H1 (cell line): ENCODE results near the gene FAM83G. TPM values are rescaled to one million over a fixed set of nuclear protein-coding genes. Genes with fewer than 3 reads are reported as not detected.
"Not testable (repeated sequence)": the region's sequence is repeated elsewhere in the genome, so short reads cannot be mapped to it uniquely, and the experiment has no call there.

Source experiments
- CTCF ChIA-PET: fragments of 300-600 bp; sonication (Branson Sonifier 250); formaldehyde crosslinking; loops from one replicate; lab custom pipeline; 2021; ENCODE audit not compliant: partially characterized antibody; lab: Charles Lee
- POLR2A ChIA-PET: fragments of 300-600 bp; sonication (Branson Sonifier 250); formaldehyde crosslinking; loops from one replicate; lab custom pipeline; 2021; ENCODE audit warnings: inconsistent platforms; ENCODE audit not compliant: partially characterized antibody; lab: Charles Lee
- DNase-seq, 2 experiments: peaks; one replicate each; pipeline versions ENCODE4 v3.0.0 to v3.0.0-alpha.2; 2010 to 2022; ENCODE audit warnings: low spot score in 2 of 2, low read depth in 1 of 2, mixed read lengths in 1 of 2
- FAIRE-seq: peaks from 2 replicates; lab custom pipeline; 2011; peaks lifted over from hg19 to GRCh38; lab: Jason Lieb, UNC
- H2AFZ ChIP-seq: 2 replicates; pipeline ENCODE4 v1.8.1; 2012; ENCODE audit warnings: low read length, inconsistent platforms
- H2AK5ac ChIP-seq: 2 replicates; pipeline ENCODE4 v1.6.1; 2013; ENCODE audit warnings: low read depth, low read length
- H2BK120ac ChIP-seq: replicated peaks from 2 replicates; pipeline ENCODE3; 2013; ENCODE audit warnings: low read depth, low read length, inconsistent platforms
- H2BK12ac ChIP-seq: 2 replicates; pipeline ENCODE4 v1.6.1; 2013; ENCODE audit warnings: low read depth, low read length
- H2BK15ac ChIP-seq: 2 replicates; pipeline ENCODE4 v1.6.1; 2013; ENCODE audit warnings: low read length
- H2BK20ac ChIP-seq: 2 replicates; pipeline ENCODE4 v1.6.1; 2013; ENCODE audit warnings: low read length
- H2BK5ac ChIP-seq: 2 replicates; pipeline ENCODE4 v1.6.1; 2013; ENCODE audit warnings: low read depth, low read length
- H3K14ac ChIP-seq: 2 replicates; pipeline ENCODE4 v1.6.1; 2013; ENCODE audit warnings: inconsistent platforms; ENCODE audit not compliant: insufficient read length
- H3K18ac ChIP-seq: 2 replicates; pipeline ENCODE4 v1.6.1; 2013; ENCODE audit warnings: low read length; ENCODE audit errors: extremely low read depth
- H3K23ac ChIP-seq: 2 replicates; pipeline ENCODE4 v1.6.1; 2013; ENCODE audit warnings: inconsistent platforms; ENCODE audit not compliant: insufficient read length
- H3K23me2 ChIP-seq: 2 replicates; pipeline ENCODE4 v1.6.1; 2013; ENCODE audit warnings: low read depth, low read length
- H3K27ac ChIP-seq: 2 replicates; pipeline ENCODE4 v1.6.1; 2011; ENCODE audit warnings: low read depth, low read length, inconsistent platforms
- H3K27me3 ChIP-seq, 4 experiments: replicated peaks in 1 of 4; 1 replicate in 1 of 4; 2 replicates in 3 of 4; pipeline versions ENCODE4 v1.6.1 to v1.8.1; 2011 to 2013; ENCODE audit warnings: low read length in 3 of 4, mild to moderate bottlenecking in 3 of 4, inconsistent platforms in 2 of 4, mixed read lengths in 2 of 4, moderate library complexity in 1 of 4; ENCODE audit not compliant: control insufficient read depth in 3 of 4, insufficient read depth in 3 of 4; ENCODE audit errors: extremely low read depth in 1 of 4
- H3K36me3 ChIP-seq, 4 experiments: 2 replicates each; pipeline versions ENCODE4 v1.6.1 to v1.8.1; 2011 to 2013; ENCODE audit warnings: mild to moderate bottlenecking in 4 of 4, low read length in 3 of 4, moderate library complexity in 2 of 4, control low read depth in 1 of 4, inconsistent platforms in 1 of 4; ENCODE audit not compliant: insufficient read depth in 4 of 4, control insufficient read depth in 2 of 4
- H3K4ac ChIP-seq: replicated peaks from 2 replicates; pipeline ENCODE3; 2013; ENCODE audit warnings: low read length, low read depth, mixed read lengths, inconsistent platforms; ENCODE audit not compliant: insufficient read length
- H3K4me1 ChIP-seq, 4 experiments: replicated peaks in 1 of 4; 1 replicate in 1 of 4; 2 replicates in 3 of 4; pipeline versions ENCODE4 v1.6.1 to v1.8.1; 2011 to 2013; ENCODE audit warnings: low read length in 3 of 4, inconsistent platforms in 2 of 4, mixed read lengths in 1 of 4; ENCODE audit not compliant: insufficient read depth in 4 of 4, control insufficient read depth in 3 of 4
- H3K4me2 ChIP-seq, 2 experiments: 2 replicates each; pipeline versions ENCODE4 v1.6.1 to v1.8.1; 2011 to 2013; ENCODE audit warnings: low read depth in 2 of 2, low read length in 2 of 2, control low read depth in 1 of 2, inconsistent platforms in 1 of 2, mild to moderate bottlenecking in 1 of 2; ENCODE audit not compliant: insufficient read depth in 1 of 2
- H3K4me3 ChIP-seq, 4 experiments: fragments of 200-600, 300-600 bp in 1 of 4; sonication (generic), shearing (Covaris generic), sonication (Bioruptor Twin) in 1 of 4; 2 replicates each; pipeline versions ENCODE4 v1.5.1 to v1.8.1; 2011 to 2016; ENCODE audit warnings: low read length in 4 of 4, low read depth in 3 of 4, control low read depth in 2 of 4, inconsistent platforms in 2 of 4, mild to moderate bottlenecking in 2 of 4, mixed read lengths in 1 of 4, moderate library complexity in 1 of 4; ENCODE audit not compliant: insufficient read depth in 2 of 4; ENCODE audit errors: extremely low read depth in 1 of 4
- H3K56ac ChIP-seq: replicated peaks from 2 replicates; pipeline ENCODE3; 2013; ENCODE audit warnings: low read depth, mild to moderate bottlenecking, mixed read lengths, low read length, inconsistent platforms; ENCODE audit not compliant: insufficient read length
- H3K79me1 ChIP-seq: 2 replicates; pipeline ENCODE4 v1.6.1; 2013; ENCODE audit warnings: low read depth, low read length, control low read depth
- H3K79me2 ChIP-seq, 2 experiments: 2 replicates each; pipeline versions ENCODE4 v1.6.1 to v1.8.1; 2012 to 2013; ENCODE audit warnings: low read length in 2 of 2, mild to moderate bottlenecking in 2 of 2, inconsistent platforms in 1 of 2; ENCODE audit not compliant: insufficient read depth in 2 of 2, control insufficient read depth in 1 of 2
- H3K9ac ChIP-seq, 4 experiments: replicated peaks in 1 of 4; 1 replicate in 1 of 4; 2 replicates in 3 of 4; pipeline versions ENCODE4 v1.6.1 to v1.8.1; 2011 to 2013; ENCODE audit warnings: low read depth in 3 of 4, low read length in 3 of 4, control low read depth in 2 of 4, mild to moderate bottlenecking in 2 of 4, moderate library complexity in 2 of 4, inconsistent platforms in 1 of 4; ENCODE audit errors: extremely low read depth in 1 of 4
- H3K9me3 ChIP-seq, 2 experiments: 2 replicates each; pipeline versions ENCODE4 v1.6.1 to v1.8.1; 2012 to 2013; ENCODE audit warnings: mild to moderate bottlenecking in 2 of 2, moderate library complexity in 2 of 2, control low read depth in 1 of 2, inconsistent platforms in 1 of 2, low read depth in 1 of 2, low read length in 1 of 2, mixed read lengths in 1 of 2; ENCODE audit not compliant: insufficient read depth in 2 of 2
- H4K20me1 ChIP-seq, 2 experiments: replicated peaks in 1 of 2; 2 replicates each; pipeline versions ENCODE3 to v1.8.1; 2011 to 2013; ENCODE audit warnings: inconsistent platforms in 2 of 2, low read length in 2 of 2, mild to moderate bottlenecking in 1 of 2; ENCODE audit not compliant: insufficient read depth in 2 of 2, control insufficient read depth in 1 of 2
- H4K5ac ChIP-seq: 2 replicates; pipeline ENCODE4 v1.6.1; 2013; ENCODE audit warnings: low read length, low read depth, mixed read lengths, inconsistent platforms; ENCODE audit not compliant: insufficient read length
- H4K8ac ChIP-seq: 2 replicates; pipeline ENCODE4 v1.8.0; 2013; ENCODE audit warnings: mild to moderate bottlenecking, moderate library complexity, low read length, inconsistent platforms; ENCODE audit not compliant: insufficient read depth; ENCODE audit errors: extremely low read depth
- H4K91ac ChIP-seq: replicated peaks from 2 replicates; pipeline ENCODE3; 2013; ENCODE audit warnings: low read length, mixed read lengths, inconsistent platforms; ENCODE audit not compliant: insufficient read length
- CTCF ChIP-seq, 3 experiments: IDR thresholded peaks; 1 replicate in 2 of 3; 2 replicates in 1 of 3; pipeline versions ENCODE4 v1.5.1 to v1.6.1; 2011; ENCODE audit warnings: low read length in 3 of 3, mild to moderate bottlenecking in 3 of 3, inconsistent platforms in 2 of 3, low read depth in 1 of 3, moderate library complexity in 1 of 3; ENCODE audit not compliant: insufficient read depth in 1 of 3; ENCODE audit errors: control extremely low read depth in 1 of 3
- RAD21 ChIP-seq, 2 experiments: IDR thresholded peaks in 1 of 2; conservative IDR thresholded peaks in 1 of 2; 2 replicates each; pipeline ENCODE4 v1.6.1; 2011; ENCODE audit warnings: low read depth in 2 of 2, low read length in 2 of 2, improper control_type of control experiment in 1 of 2, inconsistent platforms in 1 of 2, mild to moderate bottlenecking in 1 of 2, moderate library complexity in 1 of 2
- WGBS, 2 experiments: shearing (Covaris generic) in 1 of 2; methylation state at CpG; one replicate each; pipeline versions ENCODE4 v1.1.6 to v1.1.7; 2013 to 2015; ENCODE audit warnings: low lambda C conversion rate in 2 of 2, mixed read lengths in 2 of 2, inconsistent platforms in 1 of 2, low coverage in 1 of 2, missing lambda C conversion rate in 1 of 2; ENCODE audit not compliant: insufficient replicate concordance in 2 of 2, insufficient coverage in 1 of 2, insufficient read length in 1 of 2; ENCODE audit errors: extremely low coverage in 1 of 2, missing lambda C conversion rate in 1 of 2; 5-methylcytosine and 5-hydroxymethylcytosine counted together
- polyA plus RNA-seq, 7 experiments: library from polyadenylated mRNA; depleted of rRNA in 3 of 7; stranded (reverse) in 5 of 7; unstranded in 2 of 7; fragments of >200 nt in 5 of 7; fragments of 200-250 nt in 2 of 7; gene quantifications; 1 replicate in 5 of 7; 2 replicates in 1 of 7; 4 replicates in 1 of 7; pipeline versions ENCODE4 v1.2.1 to v1.2.3, GENCODE V29; 2011 to 2013; ENCODE audit warnings: missing spikeins in 2 of 7, mixed read lengths in 2 of 7
- total RNA-seq: library from RNA; stranded (reverse); fragmentation: NEBNext Ultra II Directional; extraction: Animal tissue kit (Norgen Biotek cat#: 25700); gene quantifications from 2 replicates; pipeline ENCODE4 v1.2.1, GENCODE V29; 2021

The FAM83G gene
- total and polyA plus RNA-seq, 2 of the 8 experiments (the other 6 are each of a cell fraction or from before 2014, with no cell fraction given) = 15.4 to 29.0 TPM

- FAIRE-seq = peak; percentile 48
Measured at GRCh38 chr17:19031729-19032128, 27.2 kb upstream of the FAM83G start.

More at GRCh38 chr17:19031729-19032128, 27.2 kb upstream of the FAM83G start:
- CTCF ChIA-PET, H2AFZ ChIP-seq, H4K5ac ChIP-seq, H2BK15ac ChIP-seq, H3K79me2 ChIP-seq, H3K14ac ChIP-seq, H3K23me2 ChIP-seq, H4K8ac ChIP-seq, H4K91ac ChIP-seq, H3K9me3 ChIP-seq, H3K4me2 ChIP-seq, H2AK5ac ChIP-seq, POLR2A ChIA-PET, H2BK120ac ChIP-seq, H3K27me3 ChIP-seq, H3K4me3 ChIP-seq, H3K27ac ChIP-seq: not testable (repeated sequence)
- DNase-seq = peak in 1 of 2 experiments; percentile 77
- WGBS, 2 experiments = no CpG with 5 or more reads among the region's 4 CpGs
- TF ChIP-seq RAD21 (IDR thresholded peaks at IDR 0.05 in 1 of 2, conservative IDR thresholded peaks at IDR 0.05 in 1 of 2; ENCODE audit: low read depth in 2 of 2, low read length in 2 of 2) (peak; percentile 32; a peak in 3 of 4 replicates), CTCF (IDR thresholded peaks at IDR 0.05; ENCODE audit: control extremely low read depth in 1 of 3, insufficient read depth in 1 of 3, low read depth in 1 of 3, low read length in 3 of 3) (peak; percentile 15 to 31 (median 30); a peak in 3 of 4 replicates)
- TF ChIP-seq, all 59 proteins: peak for 2; not testable (repeated sequence) for 57
- H3K4me1 ChIP-seq, H2BK20ac ChIP-seq, H3K56ac ChIP-seq, H3K79me1 ChIP-seq, H4K20me1 ChIP-seq, H2BK12ac ChIP-seq, H3K23ac ChIP-seq, H3K4ac ChIP-seq, H3K18ac ChIP-seq, H3K9ac ChIP-seq, H3K36me3 ChIP-seq, H2BK5ac ChIP-seq: not testable (repeated sequence)
